ENCODE measurements around the gene FXYD5. TPM values are rescaled to one million over a fixed set of nuclear protein-coding genes. Genes with fewer than 3 reads are reported as not detected.

The FXYD5 gene
- total and polyA plus RNA-seq, 9 of the 15 experiments (the other 6 are each of a cell fraction or from before 2014, with no cell fraction given): 104 to 537 (median 174) TPM

DNA sequence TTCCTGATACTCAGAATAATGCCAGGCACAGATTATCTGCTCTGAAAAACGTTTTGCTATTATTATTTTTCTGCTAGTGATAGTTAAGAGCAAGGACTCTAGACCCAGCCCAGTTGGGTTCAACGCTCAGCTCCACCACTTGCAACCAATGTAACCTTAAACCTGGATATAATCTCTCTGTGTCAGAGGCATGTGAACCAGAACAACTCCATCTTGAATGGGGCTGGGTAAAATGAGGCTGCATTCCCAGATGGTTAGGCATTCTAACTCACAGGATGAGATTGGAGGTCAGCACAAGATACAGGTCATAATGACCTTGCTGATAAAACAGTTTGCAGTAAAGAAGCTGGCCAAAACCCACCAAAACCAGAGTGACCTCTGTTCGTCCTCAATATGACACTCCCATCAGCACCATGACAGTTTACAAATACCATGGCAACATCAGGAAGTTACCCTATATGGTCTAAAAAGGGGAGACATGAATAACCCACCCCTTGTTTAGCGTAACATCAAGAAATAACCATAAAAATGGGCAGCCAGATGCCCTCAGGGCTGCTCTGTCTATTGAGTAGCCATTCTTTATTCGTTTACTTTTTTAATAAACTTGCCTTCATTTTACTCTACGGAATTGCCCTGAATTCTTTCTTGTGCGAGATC lies 60.4 kb downstream of the FXYD5 start (continued):
- TF ChIP-seq DMBX1 (CRISPR knock-in tag; IDR thresholded peaks at IDR 0.05; ENCODE audit: borderline replicate concordance) (peak; percentile 75; the same call in 1 of the 2 replicates), NR2C1 (IDR thresholded peaks at IDR 0.05) (no peak), NR2C1 (tag; IDR thresholded peaks at IDR 0.05) (peak; percentile 76), RFX1 (IDR thresholded peaks at IDR 0.05) (peak; percentile 58), ZNF644 (tag; IDR thresholded peaks at IDR 0.05; ENCODE audit: low read depth) (peak; percentile 86), PTRF (tag; IDR thresholded peaks at IDR 0.05) (peak; percentile 83), PHF8 (IDR thresholded peaks at IDR 0.05; ENCODE audit: borderline replicate concordance, low read length) (no peak), MEF2D (tag; conservative IDR thresholded peaks at IDR 0.05; ENCODE audit: low read depth) (peak; percentile 72), RBM14 (IDR thresholded peaks at IDR 0.05; ENCODE audit: borderline replicate concordance, insufficient read depth, low read depth, low read length) (no peak)
- TF ChIP-seq, protein P1, sequence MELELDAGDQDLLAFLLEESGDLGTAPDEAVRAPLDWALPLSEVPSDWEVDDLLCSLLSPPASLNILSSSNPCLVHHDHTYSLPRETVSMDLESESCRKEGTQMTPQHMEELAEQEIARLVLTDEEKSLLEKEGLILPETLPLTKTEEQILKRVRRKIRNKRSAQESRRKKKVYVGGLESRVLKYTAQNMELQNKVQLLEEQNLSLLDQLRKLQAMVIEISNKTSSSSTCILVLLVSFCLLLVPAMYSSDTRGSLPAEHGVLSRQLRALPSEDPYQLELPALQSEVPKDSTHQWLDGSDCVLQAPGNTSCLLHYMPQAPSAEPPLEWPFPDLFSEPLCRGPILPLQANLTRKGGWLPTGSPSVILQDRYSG (tag; conservative IDR thresholded peaks at IDR 0.05; ENCODE audit: low read depth): peak; percentile 84
- TF ChIP-seq, protein P2, sequence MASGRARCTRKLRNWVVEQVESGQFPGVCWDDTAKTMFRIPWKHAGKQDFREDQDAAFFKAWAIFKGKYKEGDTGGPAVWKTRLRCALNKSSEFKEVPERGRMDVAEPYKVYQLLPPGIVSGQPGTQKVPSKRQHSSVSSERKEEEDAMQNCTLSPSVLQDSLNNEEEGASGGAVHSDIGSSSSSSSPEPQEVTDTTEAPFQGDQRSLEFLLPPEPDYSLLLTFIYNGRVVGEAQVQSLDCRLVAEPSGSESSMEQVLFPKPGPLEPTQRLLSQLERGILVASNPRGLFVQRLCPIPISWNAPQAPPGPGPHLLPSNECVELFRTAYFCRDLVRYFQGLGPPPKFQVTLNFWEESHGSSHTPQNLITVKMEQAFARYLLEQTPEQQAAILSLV (tag; IDR thresholded peaks at IDR 0.05): 0 out of 2 replicates have a peak, but pooled peaks have one; percentile 23
- TF ChIP-seq, protein P3, sequence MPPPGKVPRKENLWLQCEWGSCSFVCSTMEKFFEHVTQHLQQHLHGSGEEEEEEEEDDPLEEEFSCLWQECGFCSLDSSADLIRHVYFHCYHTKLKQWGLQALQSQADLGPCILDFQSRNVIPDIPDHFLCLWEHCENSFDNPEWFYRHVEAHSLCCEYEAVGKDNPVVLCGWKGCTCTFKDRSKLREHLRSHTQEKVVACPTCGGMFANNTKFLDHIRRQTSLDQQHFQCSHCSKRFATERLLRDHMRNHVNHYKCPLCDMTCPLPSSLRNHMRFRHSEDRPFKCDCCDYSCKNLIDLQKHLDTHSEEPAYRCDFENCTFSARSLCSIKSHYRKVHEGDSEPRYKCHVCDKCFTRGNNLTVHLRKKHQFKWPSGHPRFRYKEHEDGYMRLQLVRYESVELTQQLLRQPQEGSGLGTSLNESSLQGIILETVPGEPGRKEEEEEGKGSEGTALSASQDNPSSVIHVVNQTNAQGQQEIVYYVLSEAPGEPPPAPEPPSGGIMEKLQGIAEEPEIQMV (tag; conservative IDR thresholded peaks at IDR 0.05; ENCODE audit: low read depth): peak; percentile 43; the same call in 1 of the 2 replicates
- TF ChIP-seq, protein P4, sequence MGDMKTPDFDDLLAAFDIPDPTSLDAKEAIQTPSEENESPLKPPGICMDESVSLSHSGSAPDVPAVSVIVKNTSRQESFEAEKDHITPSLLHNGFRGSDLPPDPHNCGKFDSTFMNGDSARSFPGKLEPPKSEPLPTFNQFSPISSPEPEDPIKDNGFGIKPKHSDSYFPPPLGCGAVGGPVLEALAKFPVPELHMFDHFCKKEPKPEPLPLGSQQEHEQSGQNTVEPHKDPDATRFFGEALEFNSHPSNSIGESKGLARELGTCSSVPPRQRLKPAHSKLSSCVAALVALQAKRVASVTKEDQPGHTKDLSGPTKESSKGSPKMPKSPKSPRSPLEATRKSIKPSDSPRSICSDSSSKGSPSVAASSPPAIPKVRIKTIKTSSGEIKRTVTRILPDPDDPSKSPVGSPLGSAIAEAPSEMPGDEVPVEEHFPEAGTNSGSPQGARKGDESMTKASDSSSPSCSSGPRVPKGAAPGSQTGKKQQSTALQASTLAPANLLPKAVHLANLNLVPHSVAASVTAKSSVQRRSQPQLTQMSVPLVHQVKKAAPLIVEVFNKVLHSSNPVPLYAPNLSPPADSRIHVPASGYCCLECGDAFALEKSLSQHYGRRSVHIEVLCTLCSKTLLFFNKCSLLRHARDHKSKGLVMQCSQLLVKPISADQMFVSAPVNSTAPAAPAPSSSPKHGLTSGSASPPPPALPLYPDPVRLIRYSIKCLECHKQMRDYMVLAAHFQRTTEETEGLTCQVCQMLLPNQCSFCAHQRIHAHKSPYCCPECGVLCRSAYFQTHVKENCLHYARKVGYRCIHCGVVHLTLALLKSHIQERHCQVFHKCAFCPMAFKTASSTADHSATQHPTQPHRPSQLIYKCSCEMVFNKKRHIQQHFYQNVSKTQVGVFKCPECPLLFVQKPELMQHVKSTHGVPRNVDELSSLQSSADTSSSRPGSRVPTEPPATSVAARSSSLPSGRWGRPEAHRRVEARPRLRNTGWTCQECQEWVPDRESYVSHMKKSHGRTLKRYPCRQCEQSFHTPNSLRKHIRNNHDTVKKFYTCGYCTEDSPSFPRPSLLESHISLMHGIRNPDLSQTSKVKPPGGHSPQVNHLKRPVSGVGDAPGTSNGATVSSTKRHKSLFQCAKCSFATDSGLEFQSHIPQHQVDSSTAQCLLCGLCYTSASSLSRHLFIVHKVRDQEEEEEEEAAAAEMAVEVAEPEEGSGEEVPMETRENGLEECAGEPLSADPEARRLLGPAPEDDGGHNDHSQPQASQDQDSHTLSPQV (IDR thresholded peaks at IDR 0.05): peak; percentile 57; the same call in 1 of the 2 replicates
- TF ChIP-seq, protein P5, sequence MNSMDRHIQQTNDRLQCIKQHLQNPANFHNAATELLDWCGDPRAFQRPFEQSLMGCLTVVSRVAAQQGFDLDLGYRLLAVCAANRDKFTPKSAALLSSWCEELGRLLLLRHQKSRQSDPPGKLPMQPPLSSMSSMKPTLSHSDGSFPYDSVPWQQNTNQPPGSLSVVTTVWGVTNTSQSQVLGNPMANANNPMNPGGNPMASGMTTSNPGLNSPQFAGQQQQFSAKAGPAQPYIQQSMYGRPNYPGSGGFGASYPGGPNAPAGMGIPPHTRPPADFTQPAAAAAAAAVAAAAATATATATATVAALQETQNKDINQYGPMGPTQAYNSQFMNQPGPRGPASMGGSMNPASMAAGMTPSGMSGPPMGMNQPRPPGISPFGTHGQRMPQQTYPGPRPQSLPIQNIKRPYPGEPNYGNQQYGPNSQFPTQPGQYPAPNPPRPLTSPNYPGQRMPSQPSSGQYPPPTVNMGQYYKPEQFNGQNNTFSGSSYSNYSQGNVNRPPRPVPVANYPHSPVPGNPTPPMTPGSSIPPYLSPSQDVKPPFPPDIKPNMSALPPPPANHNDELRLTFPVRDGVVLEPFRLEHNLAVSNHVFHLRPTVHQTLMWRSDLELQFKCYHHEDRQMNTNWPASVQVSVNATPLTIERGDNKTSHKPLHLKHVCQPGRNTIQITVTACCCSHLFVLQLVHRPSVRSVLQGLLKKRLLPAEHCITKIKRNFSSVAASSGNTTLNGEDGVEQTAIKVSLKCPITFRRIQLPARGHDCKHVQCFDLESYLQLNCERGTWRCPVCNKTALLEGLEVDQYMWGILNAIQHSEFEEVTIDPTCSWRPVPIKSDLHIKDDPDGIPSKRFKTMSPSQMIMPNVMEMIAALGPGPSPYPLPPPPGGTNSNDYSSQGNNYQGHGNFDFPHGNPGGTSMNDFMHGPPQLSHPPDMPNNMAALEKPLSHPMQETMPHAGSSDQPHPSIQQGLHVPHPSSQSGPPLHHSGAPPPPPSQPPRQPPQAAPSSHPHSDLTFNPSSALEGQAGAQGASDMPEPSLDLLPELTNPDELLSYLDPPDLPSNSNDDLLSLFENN (IDR thresholded peaks at IDR 0.05; ENCODE audit: low read depth in 2 of 2, low read length in 2 of 2): no peak
